NB4 (cell line): ENCODE data around the gene ERH.

Experiments used
- CTCF ChIP-seq: IDR thresholded peaks from one replicate; pipeline ENCODE4 v1.5.1; 2012; ENCODE audit warnings: low read depth, low read length
- MAX ChIP-seq: IDR thresholded peaks from 2 replicates; pipeline ENCODE4 v1.6.1; 2011; ENCODE audit warnings: low read depth, low read length
- POLR2A ChIP-seq: IDR thresholded peaks from 2 replicates; pipeline ENCODE4 v1.6.1; 2011; ENCODE audit warnings: mild to moderate bottlenecking; ENCODE audit not compliant: insufficient read length; ENCODE audit errors: extremely low read depth

DNA sequence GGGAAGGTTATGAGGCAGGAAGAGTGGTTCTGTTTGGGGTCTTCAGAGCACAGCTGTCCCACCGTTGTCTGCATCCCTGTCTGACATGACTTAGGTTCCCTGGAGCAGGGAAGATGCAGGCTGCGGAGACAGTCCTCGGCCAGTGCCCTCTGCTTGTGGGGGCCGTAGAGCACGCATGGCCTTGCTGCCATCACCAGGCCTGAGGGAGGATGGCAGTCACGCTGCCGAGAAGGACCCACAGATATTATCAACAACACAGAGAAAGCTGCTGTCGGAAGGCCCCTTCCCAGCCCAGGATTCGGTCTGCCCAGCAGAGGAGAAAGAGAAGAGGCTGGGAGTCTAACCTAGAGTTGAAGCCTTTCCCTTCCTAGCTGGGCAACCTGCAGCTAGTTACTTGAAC lies 35.0 kb downstream of the ERH start:
- TF ChIP-seq MAX (no peak), CTCF (no peak), POLR2A (no peak)
